ENCODE measurements around the gene RSPO3.

RSPO3 gene

GRCh38 chr6:127110712-127111111, 7.8 kb upstream of the RSPO3 start:
- H3K4me3 ChIP-seq (ENCODE audit: insufficient read depth, low read depth, low read length), result no peak overlapping the region
- no peaks in the 10 kb centered on the region for H3K9me3 ChIP-seq (ENCODE audit: control insufficient read depth, low read length)
- 90 to 97% methylated on average over 3 of the region's 3 CpGs for WGBS, 2 experiments
- no peaks in the 10 kb centered on the region for H3K4me1 ChIP-seq (ENCODE audit: control insufficient read depth, insufficient read depth, low read length)
- H3K27me3 ChIP-seq (ENCODE audit: control insufficient read depth, insufficient read depth, low read length, poor library complexity, severe bottlenecking), result peaks cover 3% of the 10 kb centered on the region
- H3K36me3 ChIP-seq (ENCODE audit: control insufficient read depth, insufficient read depth, low read length), result no peaks in the 10 kb centered on the region
- no peak overlapping the region for H3K27ac ChIP-seq (ENCODE audit: insufficient read depth, low read depth, low read length, poor library complexity, severe bottlenecking)

GRCh38 chr6:127111526-127111925, 6.9 kb upstream of the RSPO3 start:
- Histone ChIP-seq H3K4me1 (ENCODE audit: control insufficient read depth, insufficient read depth, low read length) (no peaks in the 10 kb centered on the region), H3K27ac (ENCODE audit: insufficient read depth, low read depth, low read length, poor library complexity, severe bottlenecking) (no peak overlapping the region), H3K9me3 (ENCODE audit: control insufficient read depth, low read length) (no peaks in the 10 kb centered on the region), H3K4me3 (ENCODE audit: insufficient read depth, low read depth, low read length) (no peak overlapping the region), H3K36me3 (ENCODE audit: control insufficient read depth, insufficient read depth, low read length) (no peaks in the 10 kb centered on the region), H3K27me3 (ENCODE audit: control insufficient read depth, insufficient read depth, low read length, poor library complexity, severe bottlenecking) (peaks cover 11% of the 10 kb centered on the region)
- 69 to 76% methylated on average over 3 to 4 of the region's 4 CpGs for WGBS, 2 experiments

GRCh38 chr6:127114214-127114760, 4.2 kb upstream of the RSPO3 start:
- Histone ChIP-seq H3K9me3 (ENCODE audit: control insufficient read depth, low read length) (no peaks in the 10 kb centered on the region), H3K27me3 (ENCODE audit: control insufficient read depth, insufficient read depth, low read length, poor library complexity, severe bottlenecking) (peaks cover 38% of the 10 kb centered on the region), H3K4me1 (ENCODE audit: control insufficient read depth, insufficient read depth, low read length) (peaks cover 4% of the 10 kb centered on the region)

DNA sequence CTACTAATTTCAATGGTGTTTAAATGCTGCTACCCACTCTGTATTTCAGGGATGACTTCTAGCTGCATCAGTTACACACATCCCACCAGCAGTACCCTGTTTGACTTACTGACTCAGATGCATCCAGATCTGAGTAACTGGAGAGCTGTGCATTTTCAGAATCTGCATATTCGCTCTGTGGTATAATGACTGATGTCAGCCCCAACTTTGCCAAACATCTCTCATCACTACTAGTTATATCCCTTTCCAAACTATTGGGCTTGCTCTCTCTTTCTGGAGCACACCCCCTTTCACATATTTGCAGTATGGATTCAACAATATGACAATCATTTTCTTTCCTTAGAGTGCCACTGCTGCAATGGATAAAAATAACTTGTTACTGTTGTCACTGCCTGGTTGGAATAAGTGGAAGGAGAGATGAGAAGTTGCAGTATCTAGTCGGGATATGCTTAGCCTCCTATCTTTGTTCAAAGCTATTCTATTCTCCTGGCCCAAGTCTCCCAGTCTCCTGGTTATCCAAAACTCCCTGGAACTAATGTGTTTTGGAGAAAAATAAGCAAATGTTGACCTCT, 3.3 kb upstream of the RSPO3 start:
- WGBS, 2 experiments, result 88 to 92% methylated on average over 2 of the region's 2 CpGs
- H3K4me1 ChIP-seq (ENCODE audit: control insufficient read depth, insufficient read depth, low read length), result peaks cover 10% of the 10 kb centered on the region
- H3K27ac ChIP-seq (ENCODE audit: insufficient read depth, low read depth, low read length, poor library complexity, severe bottlenecking), result no peak overlapping the region
- H3K9me3 ChIP-seq (ENCODE audit: control insufficient read depth, low read length), result no peaks in the 10 kb centered on the region
- peaks cover 46% of the 10 kb centered on the region for H3K27me3 ChIP-seq (ENCODE audit: control insufficient read depth, insufficient read depth, low read length, poor library complexity, severe bottlenecking)
- H3K4me3 ChIP-seq (ENCODE audit: insufficient read depth, low read depth, low read length), result no peak overlapping the region
- H3K36me3 ChIP-seq (ENCODE audit: control insufficient read depth, insufficient read depth, low read length), result no peaks in the 10 kb centered on the region

More at GRCh38 chr6:127114214-127114760, 4.2 kb upstream of the RSPO3 start:
- 83 to 93% methylated on average over 1 of the region's 1 CpG for WGBS, 2 experiments
- no peak overlapping the region for H3K4me3 ChIP-seq (ENCODE audit: insufficient read depth, low read depth, low read length)
- H3K27ac ChIP-seq (ENCODE audit: insufficient read depth, low read depth, low read length, poor library complexity, severe bottlenecking), result no peak overlapping the region
- H3K36me3 ChIP-seq (ENCODE audit: control insufficient read depth, insufficient read depth, low read length), result no peaks in the 10 kb centered on the region

GRCh38 chr6:127115746-127116145, 2.7 kb upstream of the RSPO3 start:
- no peaks in the 10 kb centered on the region for H3K36me3 ChIP-seq (ENCODE audit: control insufficient read depth, insufficient read depth, low read length)
- 88 to 92% methylated on average over 3 of the region's 3 CpGs for WGBS, 2 experiments
- no peaks in the 10 kb centered on the region for H3K9me3 ChIP-seq (ENCODE audit: control insufficient read depth, low read length)
- H3K27ac ChIP-seq (ENCODE audit: insufficient read depth, low read depth, low read length, poor library complexity, severe bottlenecking), result no peak overlapping the region
- peaks cover 52% of the 10 kb centered on the region for H3K27me3 ChIP-seq (ENCODE audit: control insufficient read depth, insufficient read depth, low read length, poor library complexity, severe bottlenecking)
- H3K4me1 ChIP-seq (ENCODE audit: control insufficient read depth, insufficient read depth, low read length), result peaks cover 11% of the 10 kb centered on the region
- H3K4me3 ChIP-seq (ENCODE audit: insufficient read depth, low read depth, low read length), result no peak overlapping the region

GRCh38 chr6:127117979-127118297, 533 bp upstream of the RSPO3 start:
- Histone ChIP-seq H3K4me1 (ENCODE audit: control insufficient read depth, insufficient read depth, low read length) (peaks cover 16% of the 10 kb centered on the region), H3K9me3 (ENCODE audit: control insufficient read depth, low read length) (no peaks in the 10 kb centered on the region), H3K27me3 (ENCODE audit: control insufficient read depth, insufficient read depth, low read length, poor library complexity, severe bottlenecking) (peaks cover 62% of the 10 kb centered on the region), H3K36me3 (ENCODE audit: control insufficient read depth, insufficient read depth, low read length) (no peaks in the 10 kb centered on the region), H3K4me3 (ENCODE audit: insufficient read depth, low read depth, low read length) (peak overlapping the region; percentile 47), H3K27ac (ENCODE audit: insufficient read depth, low read depth, low read length, poor library complexity, severe bottlenecking) (no peak overlapping the region)
- WGBS, 2 experiments, result 2% methylated on average over 19 of the region's 19 CpGs

- peaks cover 16% of the 10 kb centered on the region for H3K4me1 ChIP-seq (ENCODE audit: control insufficient read depth, insufficient read depth, low read length)
- H3K27me3 ChIP-seq (ENCODE audit: control insufficient read depth, insufficient read depth, low read length, poor library complexity, severe bottlenecking), result peaks cover 62% of the 10 kb centered on the region
- no peaks in the 10 kb centered on the region for H3K36me3 ChIP-seq (ENCODE audit: control insufficient read depth, insufficient read depth, low read length)
- H3K27ac ChIP-seq (ENCODE audit: insufficient read depth, low read depth, low read length, poor library complexity, severe bottlenecking), result no peak overlapping the region
- H3K4me3 ChIP-seq (ENCODE audit: insufficient read depth, low read depth, low read length), result peak overlapping the region; percentile 57
- H3K9me3 ChIP-seq (ENCODE audit: control insufficient read depth, low read length), result no peaks in the 10 kb centered on the region
- 1% methylated on average over 81 of the region's 82 CpGs for WGBS, 2 experiments
Observed at GRCh38 chr6:127119102-127120022, 891 bp downstream of the RSPO3 start.

- no peaks in the 10 kb centered on the region for H3K9me3 ChIP-seq (ENCODE audit: control insufficient read depth, low read length)
- H3K27me3 ChIP-seq (ENCODE audit: control insufficient read depth, insufficient read depth, low read length, poor library complexity, severe bottlenecking), result peaks cover 62% of the 10 kb centered on the region
- H3K4me3 ChIP-seq (ENCODE audit: insufficient read depth, low read depth, low read length), result peak overlapping the region; percentile 57
Observed at GRCh38 chr6:127120023-127120786, 1.7 kb downstream of the RSPO3 start.

DNA sequence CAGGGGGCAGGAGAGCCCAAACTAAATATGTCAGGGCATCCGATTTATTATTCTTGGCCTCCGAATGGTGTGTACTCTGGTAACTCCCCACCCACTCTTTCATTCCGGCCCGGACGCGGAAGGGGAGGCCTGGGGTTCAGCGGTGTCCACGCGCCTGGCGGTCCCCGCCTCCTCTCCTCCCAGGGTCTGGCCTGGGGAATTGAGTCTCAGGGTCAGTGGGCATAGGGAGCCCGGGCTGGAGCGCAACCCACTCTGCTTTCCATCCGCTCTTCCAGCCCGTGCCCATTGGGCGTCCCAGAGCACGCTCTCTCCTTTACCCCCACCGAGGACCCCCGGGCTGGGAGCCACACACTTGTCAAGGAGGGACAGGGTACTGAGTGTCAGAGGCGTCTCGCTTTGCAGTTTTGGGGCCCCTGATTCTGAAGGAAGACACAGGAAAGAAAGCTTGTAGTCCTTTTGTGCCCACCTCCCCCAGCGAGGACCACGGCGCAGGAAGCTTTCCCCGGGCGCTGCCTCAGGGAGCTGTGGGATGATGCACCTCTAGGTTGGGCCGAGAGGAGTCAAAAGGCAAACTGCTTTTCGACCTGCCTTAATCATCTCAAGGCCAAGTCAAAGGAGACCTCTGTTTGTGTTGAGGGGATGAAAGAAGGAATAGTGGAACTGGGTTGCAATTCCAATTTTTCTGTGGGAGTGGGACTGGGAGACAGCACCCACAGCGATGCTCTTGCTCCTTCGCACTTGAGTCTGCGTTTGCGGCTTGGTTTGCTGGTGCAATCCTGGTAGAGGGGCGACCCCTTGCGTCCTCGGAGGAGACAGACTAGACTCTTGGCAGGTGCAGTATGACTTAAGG, 2.5 kb downstream of the RSPO3 start:
- Histone ChIP-seq H3K9me3 (ENCODE audit: control insufficient read depth, low read length) (no peaks in the 10 kb centered on the region), H3K27me3 (ENCODE audit: control insufficient read depth, insufficient read depth, low read length, poor library complexity, severe bottlenecking) (peaks cover 56% of the 10 kb centered on the region), H3K4me1 (ENCODE audit: control insufficient read depth, insufficient read depth, low read length) (peaks cover 16% of the 10 kb centered on the region), H3K27ac (ENCODE audit: insufficient read depth, low read depth, low read length, poor library complexity, severe bottlenecking) (no peak overlapping the region), H3K36me3 (ENCODE audit: control insufficient read depth, insufficient read depth, low read length) (no peaks in the 10 kb centered on the region), H3K4me3 (ENCODE audit: insufficient read depth, low read depth, low read length) (peak overlapping the region; percentile 57)
- 9 to 10% methylated on average over 35 of the region's 35 CpGs for WGBS, 2 experiments

More at GRCh38 chr6:127120023-127120786, 1.7 kb downstream of the RSPO3 start:
- no peak overlapping the region for H3K27ac ChIP-seq (ENCODE audit: insufficient read depth, low read depth, low read length, poor library complexity, severe bottlenecking)
- peaks cover 16% of the 10 kb centered on the region for H3K4me1 ChIP-seq (ENCODE audit: control insufficient read depth, insufficient read depth, low read length)
- H3K36me3 ChIP-seq (ENCODE audit: control insufficient read depth, insufficient read depth, low read length), result no peaks in the 10 kb centered on the region
- 2 to 3% methylated on average over 37 of the region's 37 CpGs for WGBS, 2 experiments

Measured in ectodermal cell (in vitro differentiated cells).